D721Med (cell line): ENCODE measurements around the gene MRPL49.
"Not testable (repeated sequence)": the region's sequence is repeated elsewhere in the genome, so short reads cannot be mapped to it uniquely, and the experiment has no call there.

Source experiments
- DNase-seq: peaks from one replicate; pipeline ENCODE4 v3.0.0; 2011; ENCODE audit warnings: low spot score; ENCODE audit not compliant: insufficient read length
- FAIRE-seq: peaks from 2 replicates; lab custom pipeline; 2011; peaks lifted over from hg19 to GRCh38; lab: Jason Lieb, UNC
- CTCF ChIP-seq: IDR thresholded peaks from 2 replicates; pipeline ENCODE4 v1.5.1; 2012; ENCODE audit warnings: mild to moderate bottlenecking, control low read depth; ENCODE audit not compliant: insufficient read depth; ENCODE audit errors: missing control alignments

Gene MRPL49

GRCh38 chr11:65136515-65137096 is 14.5 kb downstream of the MRPL49 start:
- FAIRE-seq (no peak), DNase-seq (no peak)
- no peak for TF ChIP-seq CTCF

GRCh38 chr11:65141896-65142494 is 19.9 kb downstream of the MRPL49 start:
- DNase-seq (no peak), FAIRE-seq (no peak)
- no peak for TF ChIP-seq CTCF

GRCh38 chr11:65147352-65148075 is 25.4 kb downstream of the MRPL49 start:
- DNase-seq (no peak), FAIRE-seq (no peak)
- TF ChIP-seq CTCF = no peak

GRCh38 chr11:65148657-65149056 is 26.5 kb downstream of the MRPL49 start:
- no peak for TF ChIP-seq CTCF
- no peak for FAIRE-seq
- DNase-seq = no peak

GRCh38 chr11:65150131-65150508 is 28.0 kb downstream of the MRPL49 start:
- not testable (repeated sequence) for FAIRE-seq, DNase-seq

GRCh38 chr11:65150509-65151299 is 28.6 kb downstream of the MRPL49 start:
- TF ChIP-seq CTCF = no peak
- DNase-seq = no peak
- no peak for FAIRE-seq

GRCh38 chr11:65151331-65151899 is 29.3 kb downstream of the MRPL49 start:
- DNase-seq = no peak
- no peak for TF ChIP-seq CTCF
- FAIRE-seq = no peak
